Activated naive CD8-positive, alpha-beta T cell treated with anti-CD3 and anti-CD28 coated beads, Interleukin-2, amount 50 U/mL, for 16 hours (primary cell): ENCODE results near the gene SLC24A3.
"Not testable (repeated sequence)": the region's sequence is repeated elsewhere in the genome, so short reads cannot be mapped to it uniquely, and the experiment has no call there.

Experiments used
- DNase-seq: peaks from one replicate; pipeline ENCODE4 v3.0.0-alpha.2; 2020; ENCODE audit warnings: low read depth, low spot score

Gene SLC24A3

DNA sequence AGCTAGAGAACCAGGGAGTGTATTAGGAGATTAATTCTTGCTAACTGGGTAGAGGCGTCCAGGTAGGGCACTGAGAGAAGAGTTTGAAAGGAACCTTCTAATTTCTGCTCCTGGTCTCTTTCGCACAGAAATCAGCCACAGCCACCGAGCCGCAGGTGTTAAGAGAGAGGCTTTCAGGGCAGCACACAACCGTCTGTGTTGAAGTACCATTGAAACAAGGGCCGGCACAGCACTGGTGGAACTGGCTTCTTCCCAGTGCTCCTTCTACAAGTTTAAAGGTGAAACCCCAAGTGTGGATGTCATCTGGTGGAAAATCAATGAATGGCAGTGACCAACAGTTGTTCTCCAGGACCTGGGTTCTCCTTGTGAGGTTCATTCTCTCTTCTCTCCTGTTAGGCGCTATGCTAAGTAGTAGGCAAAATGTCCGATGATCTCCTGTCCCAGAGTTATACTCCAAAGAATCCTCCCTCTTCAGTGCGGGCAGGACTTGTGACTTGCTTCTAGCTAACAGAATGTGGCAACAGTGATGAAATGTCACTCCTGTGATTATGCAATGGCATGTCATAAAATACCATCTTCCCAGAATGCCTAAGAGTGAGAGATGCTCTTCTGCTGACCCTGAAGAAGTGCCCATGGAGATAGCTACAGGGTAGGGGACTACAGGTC, 530.7 kb downstream of the SLC24A3 start:
- DNase-seq: no peak

DNA sequence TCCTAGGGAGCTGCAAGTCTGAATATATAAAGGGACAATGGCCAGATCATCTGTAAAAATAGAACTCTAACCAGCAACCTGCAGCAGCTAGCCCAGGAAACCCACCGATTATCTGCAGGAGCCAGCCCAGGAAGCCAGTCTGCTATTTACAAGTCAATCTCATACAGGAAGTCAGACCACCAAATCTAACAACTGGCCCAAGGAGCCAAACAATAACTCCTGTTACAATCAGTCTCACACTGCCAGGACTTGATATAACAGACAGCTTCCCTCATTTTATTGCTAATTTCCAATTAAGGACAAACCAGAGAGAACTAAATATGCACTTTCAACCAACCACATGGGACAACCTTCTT, 531.2 kb downstream of the SLC24A3 start:
- DNase-seq: no peak

DNA sequence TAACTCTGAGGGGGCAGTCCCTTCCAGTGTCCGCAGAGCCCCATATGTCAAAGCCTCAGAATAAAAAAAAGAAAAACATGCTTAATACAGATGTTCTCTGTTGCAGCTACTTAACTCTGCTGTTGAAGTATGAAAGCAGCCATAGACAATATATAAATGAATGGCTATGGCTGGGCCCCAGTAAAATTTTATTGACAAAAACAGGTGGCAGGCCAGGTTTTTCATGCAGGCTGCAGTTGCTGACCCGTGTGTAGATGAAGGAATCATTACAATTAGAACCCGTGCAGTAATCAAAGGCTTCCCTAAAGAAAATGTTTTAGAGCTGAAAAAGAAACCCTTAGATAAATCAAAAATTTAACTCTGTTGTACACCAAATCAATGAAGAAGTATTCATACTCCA, 532.7 kb downstream of the SLC24A3 start:
- no peak for DNase-seq

DNA sequence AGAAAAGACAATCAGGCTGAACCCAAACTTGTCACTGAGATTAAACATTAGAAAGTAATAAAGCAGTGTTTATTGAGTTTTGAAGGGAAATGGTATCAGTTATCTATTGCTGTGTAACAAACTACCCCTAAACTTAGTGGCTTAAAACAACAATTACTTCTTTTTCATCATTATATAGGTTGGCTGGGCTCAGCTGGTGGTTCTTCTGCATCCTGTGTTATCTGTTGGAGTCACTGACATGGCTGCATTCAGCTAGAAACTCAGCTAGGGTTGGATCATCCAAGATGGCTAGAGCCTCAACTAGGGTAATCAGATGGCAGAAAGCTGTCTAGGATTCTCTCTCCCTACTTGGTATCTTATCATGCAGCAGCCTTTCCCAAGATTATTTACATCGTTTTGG, 533.1 kb downstream of the SLC24A3 start:
- DNase-seq: no peak

DNA sequence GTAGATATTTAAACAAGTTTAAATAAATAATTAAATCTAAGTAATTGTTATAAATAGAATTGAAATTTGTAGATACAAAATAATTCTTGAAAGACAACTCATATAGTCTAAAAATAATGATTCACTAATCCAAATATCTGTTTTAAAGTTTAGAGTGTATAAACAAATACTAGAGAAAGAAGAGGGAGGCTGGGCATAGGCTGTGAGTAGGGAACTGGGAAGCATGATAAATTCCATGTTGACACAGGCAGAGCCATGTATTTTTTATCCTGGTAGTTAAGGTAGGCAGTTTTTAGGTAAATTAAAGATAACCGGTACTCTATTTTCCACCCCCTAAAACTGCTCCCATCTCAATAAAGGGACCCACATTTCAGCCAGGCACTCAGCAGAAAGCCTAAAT, 534.0 kb downstream of the SLC24A3 start:
- no peak for DNase-seq

DNA sequence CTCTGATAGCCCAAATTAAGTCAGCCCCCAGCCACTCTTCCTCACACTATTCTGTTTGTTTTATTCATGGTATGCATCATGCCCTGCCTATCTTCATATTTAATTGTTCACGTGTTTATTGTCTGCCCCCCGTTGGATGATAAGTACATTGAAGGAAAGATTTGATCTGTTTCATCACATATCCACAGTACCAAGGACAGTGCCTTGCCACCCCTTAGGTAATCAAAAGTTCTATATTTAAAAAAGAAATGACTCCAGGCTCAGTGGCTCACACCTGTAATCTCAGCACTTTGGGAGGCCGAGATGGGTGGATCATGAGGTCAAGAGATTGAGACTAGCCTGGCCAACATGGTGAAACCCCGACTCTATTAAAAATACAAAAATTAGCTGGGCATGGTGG, 535.5 kb downstream of the SLC24A3 start:
- no peak for DNase-seq

DNA sequence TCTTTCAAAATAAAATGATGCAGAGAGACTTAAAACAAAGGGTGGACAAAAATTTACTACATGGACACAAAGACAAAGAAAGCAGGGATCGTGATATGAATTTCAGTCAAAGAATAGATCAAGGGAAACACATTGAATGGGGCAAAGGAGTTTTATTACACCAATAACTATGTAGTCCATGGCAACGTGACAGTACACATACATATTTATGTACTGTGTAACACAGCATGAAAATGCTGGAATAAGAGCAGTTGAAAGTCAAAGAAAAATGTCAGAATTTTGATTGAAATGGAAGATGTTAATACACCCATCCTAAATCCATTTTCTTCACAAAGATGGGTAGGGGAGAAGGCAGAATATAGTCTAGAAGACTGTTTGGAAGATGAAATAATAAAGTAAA, 536.2 kb downstream of the SLC24A3 start:
- DNase-seq: no peak

DNA sequence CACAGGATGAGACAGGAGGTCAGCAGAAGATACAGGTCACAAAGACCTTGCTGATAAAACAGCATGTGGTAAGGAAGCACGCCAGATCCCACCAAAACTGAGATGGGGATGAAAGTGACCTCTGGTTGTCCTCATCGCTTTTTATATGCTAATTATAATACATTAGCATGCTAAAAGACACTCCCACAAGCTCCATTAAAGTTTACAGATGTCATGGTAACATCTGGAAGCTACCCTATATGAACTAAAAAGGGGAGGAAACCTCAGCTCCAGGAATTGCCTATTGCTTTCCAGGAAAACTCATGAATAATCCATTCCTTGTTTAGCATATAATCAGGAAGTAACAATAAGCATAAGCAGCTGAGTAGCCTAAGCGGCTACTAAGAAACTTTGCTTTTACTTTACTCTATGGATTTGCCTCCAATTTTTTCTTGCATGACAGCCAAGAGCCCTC, 537.2 kb downstream of the SLC24A3 start:
- DNase-seq: no peak

DNA sequence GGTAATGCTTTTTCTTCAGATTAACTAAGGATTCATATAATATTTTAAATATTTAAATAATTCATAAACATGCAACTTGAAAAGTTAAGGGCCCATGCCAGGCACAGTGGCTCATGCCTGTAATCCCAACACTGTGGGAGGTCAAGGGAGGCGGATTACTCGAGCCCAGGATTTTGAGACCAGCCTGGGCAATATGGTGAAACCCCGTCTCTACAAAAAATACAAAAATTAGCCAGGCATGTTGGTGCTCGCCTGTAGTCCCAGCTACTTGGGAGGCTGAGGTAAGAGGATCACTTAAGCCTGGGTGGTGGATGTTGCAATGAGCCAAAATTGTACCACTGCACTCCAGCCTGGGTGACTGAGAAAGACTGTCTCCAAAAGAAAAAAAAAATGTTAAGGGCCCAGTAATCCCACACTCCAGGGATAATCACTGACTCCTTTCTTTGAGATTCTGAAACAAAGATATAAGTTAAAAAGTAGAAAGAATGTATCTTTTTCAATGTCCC, 537.7 kb downstream of the SLC24A3 start:
- DNase-seq: no peak

DNA sequence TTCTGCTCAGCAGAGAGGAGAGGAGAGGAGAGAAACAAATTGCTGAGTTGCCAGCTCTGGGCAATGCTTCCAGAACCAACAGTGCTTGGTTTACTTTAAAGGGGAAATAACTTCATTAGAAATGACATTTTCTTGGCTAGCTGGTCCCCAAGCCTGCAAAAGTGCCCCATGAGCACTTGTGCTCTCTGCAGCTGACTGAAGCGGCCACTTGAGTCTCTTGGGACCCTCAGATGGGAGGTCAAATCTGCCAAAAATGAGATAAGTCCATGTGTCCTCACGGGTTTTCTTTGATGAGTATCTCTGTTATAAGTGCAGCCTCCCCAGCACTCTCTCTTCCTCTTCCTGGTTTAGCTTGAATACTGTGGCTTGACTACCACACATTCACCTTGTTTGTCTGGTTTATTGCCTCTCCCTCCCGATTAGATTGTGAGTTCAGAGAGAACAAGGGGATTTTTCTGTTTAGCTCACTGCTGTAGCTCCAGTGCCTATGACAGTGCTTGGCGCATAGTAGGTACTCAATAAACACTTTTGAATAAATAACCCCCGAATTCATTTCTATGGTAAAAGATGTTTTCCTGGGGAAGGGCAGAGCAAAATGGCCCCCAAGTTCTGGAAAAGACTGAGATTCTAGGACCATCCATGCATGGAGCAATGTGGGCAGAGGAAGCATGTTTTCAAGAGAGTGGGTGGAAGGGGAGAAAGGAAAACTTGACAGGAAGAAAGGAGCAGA, 538.6 kb downstream of the SLC24A3 start:
- DNase-seq: no peak

DNA sequence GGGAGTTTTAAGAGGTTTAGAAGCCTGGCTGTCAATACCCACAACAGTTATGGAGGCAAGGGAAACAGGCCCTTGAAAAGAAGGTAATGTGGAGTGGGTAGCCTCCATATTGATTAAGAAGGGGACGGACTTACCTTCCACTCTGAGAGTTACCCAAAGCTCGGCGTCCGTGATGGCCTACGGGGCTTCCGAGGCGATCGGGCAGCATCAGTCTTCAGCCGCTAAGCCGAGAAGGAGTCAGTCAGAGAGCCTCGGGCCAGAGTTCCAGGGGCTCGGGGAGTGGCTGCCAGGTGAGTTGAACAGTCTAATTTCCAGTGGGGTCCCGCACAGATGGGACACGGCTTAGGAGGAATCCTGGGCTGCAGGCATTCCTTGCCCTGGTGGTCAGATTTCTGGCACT, 541.8 kb downstream of the SLC24A3 start:
- DNase-seq: not testable (repeated sequence)

DNA sequence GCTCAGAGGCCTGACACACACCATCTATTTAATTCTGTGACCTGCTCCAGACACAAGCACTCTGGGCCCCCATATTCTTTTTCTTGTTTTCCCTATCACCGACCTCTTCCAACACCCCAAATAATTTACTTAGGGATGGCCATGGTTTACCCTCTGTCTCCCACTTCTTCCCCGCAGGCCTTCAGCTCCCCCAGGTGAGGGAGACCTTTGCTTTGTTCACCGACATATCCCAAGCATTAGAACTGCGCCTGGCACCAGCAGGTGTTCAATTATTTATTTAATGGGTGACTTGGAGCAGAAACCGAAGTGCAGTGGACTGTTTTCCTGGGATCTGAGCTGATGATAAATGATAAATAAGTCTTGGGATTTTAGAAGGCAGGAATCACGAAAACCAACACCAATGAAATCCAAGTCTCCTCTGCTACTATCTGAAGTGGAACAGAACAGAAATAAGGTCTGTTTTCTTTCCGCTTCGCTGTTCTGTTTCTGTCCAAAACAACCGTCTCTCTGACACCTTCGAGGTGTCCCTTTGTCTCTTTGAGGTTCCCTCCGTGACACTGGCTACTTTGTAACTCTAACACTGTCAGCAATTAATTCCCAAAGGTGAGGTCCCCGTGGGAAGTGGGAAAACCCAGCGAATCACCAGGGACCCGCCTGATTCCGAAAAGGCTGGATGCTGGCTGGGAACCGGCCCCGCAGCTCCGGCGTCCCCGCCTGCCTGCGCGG, 544.5 kb downstream of the SLC24A3 start:
- DNase-seq: no peak

DNA sequence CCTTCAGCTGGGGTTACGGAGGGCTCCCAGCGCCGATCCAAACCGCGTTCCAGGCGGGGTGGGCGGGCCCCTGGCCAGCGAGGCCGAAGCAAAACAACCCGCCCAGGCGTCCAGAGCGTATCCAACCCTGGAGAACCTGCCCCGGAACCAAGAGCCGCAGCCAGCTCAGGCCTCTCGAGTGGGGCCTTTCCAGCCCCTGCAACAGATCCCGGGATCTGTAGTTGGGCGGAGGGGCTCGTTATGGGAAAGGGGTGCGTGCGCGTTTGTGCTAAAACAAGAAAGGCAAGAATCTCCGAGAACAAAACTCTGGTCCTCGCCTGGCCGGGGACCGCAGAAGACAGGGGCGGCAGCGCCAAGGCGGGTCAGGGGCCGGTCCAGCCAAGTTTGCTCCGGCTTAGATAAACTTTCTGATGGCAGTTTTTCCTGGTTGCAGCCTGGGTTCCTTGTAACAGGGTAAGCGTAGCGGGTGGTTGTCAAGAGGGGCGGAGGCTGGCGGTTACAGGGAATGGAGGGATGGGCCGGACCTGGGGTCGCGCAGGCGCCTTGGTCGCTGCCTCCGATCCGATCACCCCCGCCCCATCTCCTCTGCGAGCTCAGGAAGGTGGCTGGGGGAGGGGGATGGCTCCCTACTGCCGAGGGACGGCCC, 545.2 kb downstream of the SLC24A3 start:
- DNase-seq: no peak

DNA sequence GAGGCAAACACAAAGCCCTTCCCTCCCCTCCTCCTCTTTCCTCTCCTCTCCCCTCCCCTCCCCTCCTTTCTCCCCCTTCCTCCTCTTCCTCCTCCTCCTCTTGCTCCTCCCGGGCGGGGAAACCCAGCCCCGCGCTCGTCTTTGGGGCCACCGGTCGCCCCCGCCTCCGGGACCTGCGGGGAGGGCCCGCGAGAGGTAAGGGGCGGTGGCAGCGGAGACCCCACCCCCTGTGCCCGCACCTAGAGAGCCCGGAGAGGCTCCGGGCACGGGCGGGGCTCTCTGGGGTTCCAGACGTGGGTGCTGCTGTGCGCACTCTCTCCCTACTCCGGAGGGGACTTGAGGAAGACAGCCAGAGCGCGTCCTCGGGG, 545.7 kb downstream of the SLC24A3 start, which contains the start of gene RIN2:
Gene RIN2 (plus strand): TSS at position 126 of the 368 bp plus-strand sequence. CDS start 131,344 bp downstream, outside the sequence.
- DNase-seq: no peak

DNA sequence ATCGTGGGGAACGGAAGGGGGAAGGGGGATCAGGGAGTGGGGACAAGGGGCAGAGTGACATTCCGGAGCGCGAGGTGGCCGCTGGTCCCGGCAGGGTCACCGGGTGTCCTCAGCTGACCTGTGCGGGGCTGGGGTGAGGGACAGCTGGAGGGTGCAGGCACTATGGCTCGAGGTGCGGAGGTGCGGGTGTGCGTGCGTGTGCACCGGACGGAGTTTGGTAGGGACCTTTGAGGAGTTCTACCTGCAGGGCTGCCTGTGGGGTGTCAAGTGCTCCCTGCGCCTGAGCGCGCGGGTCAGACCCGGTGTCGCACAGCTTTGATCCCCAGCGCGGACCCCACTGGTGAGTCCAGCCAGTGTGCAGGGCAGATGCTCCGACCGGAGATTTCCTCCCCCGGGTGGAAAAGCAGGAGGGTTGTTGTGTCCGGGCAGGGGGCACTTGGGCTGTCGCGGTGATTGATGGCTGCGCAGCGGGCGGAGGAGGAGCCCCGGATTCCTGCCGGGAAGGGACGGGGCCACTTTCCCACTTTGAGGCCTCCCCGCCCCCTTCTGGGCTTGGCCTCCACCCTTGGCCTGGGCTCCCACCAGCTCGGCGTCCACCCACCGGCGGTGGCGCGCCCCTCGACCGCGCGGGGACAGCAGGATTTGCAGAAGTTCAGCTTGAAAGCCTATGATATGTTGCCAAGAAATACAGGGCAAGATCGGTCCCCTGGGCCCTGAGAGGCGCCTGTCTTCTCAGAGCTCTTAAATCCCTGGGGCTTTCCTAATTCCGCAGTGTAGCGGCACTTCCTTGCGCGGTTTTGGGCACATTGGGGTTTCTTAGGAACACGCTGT, 546.3 kb downstream of the SLC24A3 start:
- no peak for DNase-seq

DNA sequence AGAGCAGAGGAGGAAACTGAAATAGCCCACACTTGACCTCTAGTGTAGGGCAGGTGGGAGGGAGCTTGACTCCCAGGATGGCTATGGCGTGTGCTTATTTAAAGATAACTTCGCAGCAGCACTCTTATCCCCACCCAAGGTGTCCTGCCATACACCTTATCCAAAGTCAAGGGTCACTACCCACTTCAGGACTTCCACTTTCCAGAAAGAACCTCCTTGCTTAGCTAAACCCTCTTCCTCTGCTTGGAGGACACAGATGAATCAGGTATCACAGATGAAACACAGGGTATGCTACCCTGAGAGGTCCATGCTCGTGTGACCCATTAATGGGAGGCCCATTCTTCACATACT, 547.9 kb downstream of the SLC24A3 start:
- no peak for DNase-seq

DNA sequence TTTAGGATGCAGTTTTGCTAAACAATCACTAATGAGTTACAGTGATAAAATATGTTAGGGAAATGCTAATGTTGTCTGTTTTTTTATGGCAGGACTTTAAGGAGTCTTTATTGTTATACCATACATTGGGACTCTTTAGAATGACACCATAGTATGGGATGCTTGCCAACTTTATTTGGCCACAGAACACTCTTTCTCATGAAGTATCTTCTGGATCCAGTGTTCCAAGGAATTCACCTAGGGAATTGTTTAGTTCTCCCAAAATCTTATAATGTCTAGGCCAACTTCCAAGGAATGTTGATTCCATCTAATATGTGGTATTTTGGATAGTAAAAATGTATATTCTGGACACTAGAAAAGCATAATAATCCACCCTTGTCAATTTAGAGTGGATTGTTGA, 548.9 kb downstream of the SLC24A3 start:
- no peak for DNase-seq

DNA sequence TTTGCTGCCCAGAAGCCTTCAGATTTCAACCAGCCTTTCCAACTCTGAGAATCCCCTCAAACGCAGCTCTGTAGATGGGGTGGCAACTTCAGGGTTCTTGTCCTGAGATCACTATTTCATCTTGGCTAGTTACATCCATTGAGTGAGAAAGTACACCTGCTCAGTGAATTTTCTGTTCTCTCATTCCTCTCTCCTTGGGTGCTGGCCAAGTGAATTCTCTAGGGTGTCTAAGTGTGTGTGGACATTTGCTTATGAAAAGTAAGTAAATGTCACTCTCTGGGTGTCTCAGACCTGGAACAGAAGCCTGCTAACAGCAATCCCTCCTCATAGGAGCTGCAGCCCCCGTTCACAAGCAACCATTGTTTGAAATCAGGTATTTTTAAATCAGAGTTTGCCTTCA, 549.4 kb downstream of the SLC24A3 start:
- DNase-seq: no peak

DNA sequence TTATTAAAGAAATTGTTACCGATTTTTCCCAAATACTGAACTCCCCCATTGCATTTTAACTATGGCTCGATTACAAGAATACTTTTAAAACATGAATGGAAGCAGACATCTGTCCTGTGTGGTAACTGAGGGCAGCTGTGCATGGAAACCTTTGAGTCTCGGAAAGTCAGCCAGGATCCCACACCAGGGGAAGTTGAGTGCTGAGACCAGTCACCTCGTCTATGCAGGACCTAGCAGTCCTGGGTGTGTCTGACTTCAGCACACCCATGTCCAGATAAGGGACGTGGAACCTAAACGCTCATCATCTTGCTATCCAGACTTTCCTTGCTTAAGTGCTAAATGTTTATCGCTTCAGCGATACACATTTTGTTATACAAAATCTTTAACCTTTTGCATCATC, 551.8 kb downstream of the SLC24A3 start:
- DNase-seq: no peak

DNA sequence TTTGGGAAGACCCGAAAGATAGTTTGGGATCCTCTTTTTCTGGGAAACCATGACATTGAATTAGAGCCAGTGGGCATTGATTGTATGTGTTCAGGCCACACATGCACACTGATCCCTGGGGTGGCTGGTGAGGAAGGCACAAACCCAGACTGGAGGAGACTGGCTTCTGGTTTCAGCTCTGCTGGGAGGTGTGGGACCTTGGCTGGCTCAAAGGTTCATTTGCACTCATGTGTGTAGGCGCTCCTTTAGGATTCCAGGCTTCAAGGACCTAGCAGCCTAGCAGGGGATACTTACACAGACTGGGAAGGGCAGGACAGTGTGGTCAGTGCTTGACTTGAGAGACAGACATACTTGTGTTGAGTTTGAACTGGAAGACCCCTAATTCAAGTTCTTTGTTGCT, 552.8 kb downstream of the SLC24A3 start:
- DNase-seq: no peak

DNA sequence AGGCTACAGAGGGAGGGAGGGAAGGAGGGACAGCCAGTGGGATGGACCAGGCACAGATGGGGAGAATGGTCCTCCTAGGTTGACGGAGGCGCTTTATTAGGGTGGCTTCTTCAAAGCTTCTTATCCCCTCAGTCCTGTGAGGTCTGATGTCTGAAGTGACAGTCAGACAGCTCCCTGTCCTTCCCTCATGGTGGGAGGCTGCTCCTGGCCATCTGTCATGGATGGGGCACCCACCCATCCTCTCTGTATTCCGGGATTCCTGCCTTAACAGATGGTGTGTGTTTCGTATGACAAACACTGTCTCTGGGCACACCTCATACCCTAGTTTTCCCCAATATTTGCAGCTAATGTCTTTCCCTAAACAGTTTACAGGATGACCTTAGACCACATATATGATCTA, 553.5 kb downstream of the SLC24A3 start:
- no peak for DNase-seq
